Astrocyte of the cerebellum (primary cell): ENCODE measurements around the gene DUSP9.
"Not testable (repeated sequence)": the region's sequence is repeated elsewhere in the genome, so short reads cannot be mapped to it uniquely, and the experiment has no call there.

Experiments used
- DNase-seq: peaks from one replicate; pipeline ENCODE4 v3.0.0-alpha.2; 2011; ENCODE audit warnings: low read depth
- H3K4me3 ChIP-seq: 2 replicates; pipeline ENCODE4 v1.5.1; 2011; ENCODE audit warnings: mild to moderate bottlenecking, low read depth, low read length, moderate library complexity
- in situ Hi-C: cut with HindIII; loops from 2 replicates; pipeline ENCODE4 v1.10.0; 2017; ENCODE audit warnings: low sequenced_read_pairs
- TF ChIP-seq, protein P1 (sequence below): IDR thresholded peaks from 2 replicates; pipeline ENCODE4 v1.5.1; 2012; ENCODE audit warnings: low read length, low read depth, moderate library complexity, mild to moderate bottlenecking; ENCODE audit errors: missing control alignments

DUSP9 gene

GRCh38 chrX:153601511-153602110, 45.4 kb upstream of the DUSP9 start:
- TF ChIP-seq, protein P1, sequence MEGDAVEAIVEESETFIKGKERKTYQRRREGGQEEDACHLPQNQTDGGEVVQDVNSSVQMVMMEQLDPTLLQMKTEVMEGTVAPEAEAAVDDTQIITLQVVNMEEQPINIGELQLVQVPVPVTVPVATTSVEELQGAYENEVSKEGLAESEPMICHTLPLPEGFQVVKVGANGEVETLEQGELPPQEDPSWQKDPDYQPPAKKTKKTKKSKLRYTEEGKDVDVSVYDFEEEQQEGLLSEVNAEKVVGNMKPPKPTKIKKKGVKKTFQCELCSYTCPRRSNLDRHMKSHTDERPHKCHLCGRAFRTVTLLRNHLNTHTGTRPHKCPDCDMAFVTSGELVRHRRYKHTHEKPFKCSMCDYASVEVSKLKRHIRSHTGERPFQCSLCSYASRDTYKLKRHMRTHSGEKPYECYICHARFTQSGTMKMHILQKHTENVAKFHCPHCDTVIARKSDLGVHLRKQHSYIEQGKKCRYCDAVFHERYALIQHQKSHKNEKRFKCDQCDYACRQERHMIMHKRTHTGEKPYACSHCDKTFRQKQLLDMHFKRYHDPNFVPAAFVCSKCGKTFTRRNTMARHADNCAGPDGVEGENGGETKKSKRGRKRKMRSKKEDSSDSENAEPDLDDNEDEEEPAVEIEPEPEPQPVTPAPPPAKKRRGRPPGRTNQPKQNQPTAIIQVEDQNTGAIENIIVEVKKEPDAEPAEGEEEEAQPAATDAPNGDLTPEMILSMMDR: no peak
- no peak overlapping the region for H3K4me3 ChIP-seq
- DNase-seq: no peak
- in situ Hi-C loops: no loop called here

- TF ChIP-seq, protein P1: no peak
These were observed 44.4 kb upstream of the DUSP9 start for GRCh38 chrX:153602601-153603000.

GRCh38 chrX:153603131-153603656, 43.8 kb upstream of the DUSP9 start:
- in situ Hi-C loops: no loop called here
- H3K4me3 ChIP-seq: no peak overlapping the region
- TF ChIP-seq, protein P1: no peak
- DNase-seq: no peak

More at GRCh38 chrX:153602601-153603000, 44.4 kb upstream of the DUSP9 start:
- in situ Hi-C loops: no loop called here
- DNase-seq: no peak
- H3K4me3 ChIP-seq: no peak overlapping the region

GRCh38 chrX:153604666-153605380, 42.2 kb upstream of the DUSP9 start:
- in situ Hi-C loops, DNase-seq, H3K4me3 ChIP-seq: not testable (repeated sequence)

DNA sequence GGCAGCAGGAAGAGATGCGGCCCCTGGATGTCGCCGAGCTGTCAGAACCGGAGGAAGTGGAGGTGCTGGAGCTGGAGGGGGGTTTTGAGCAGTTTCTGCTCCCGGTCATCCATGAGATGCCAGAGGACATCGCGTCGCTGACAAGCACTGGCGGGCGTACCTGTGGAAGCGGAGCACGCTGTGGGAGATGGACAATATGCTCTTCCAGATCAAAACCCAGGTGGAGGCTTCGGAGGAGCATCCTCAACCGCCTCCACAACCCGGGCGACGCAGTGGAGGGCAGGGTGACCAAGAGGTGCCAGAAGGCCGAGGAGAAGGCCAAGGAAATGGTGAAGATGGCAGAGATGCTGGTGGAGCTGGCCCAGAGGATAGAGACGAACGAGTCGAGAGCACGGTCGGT, 40.5 kb upstream of the DUSP9 start:
- in situ Hi-C loops: no loop called here
- TF ChIP-seq, protein P1: no peak
- DNase-seq: no peak
- H3K4me3 ChIP-seq: no peak overlapping the region

- in situ Hi-C loops: no loop called here
- no peak overlapping the region for H3K4me3 ChIP-seq
- no peak for DNase-seq
- TF ChIP-seq, protein P1: no peak
These were observed 38.6 kb upstream of the DUSP9 start for GRCh38 chrX:153608376-153608775.

DNA sequence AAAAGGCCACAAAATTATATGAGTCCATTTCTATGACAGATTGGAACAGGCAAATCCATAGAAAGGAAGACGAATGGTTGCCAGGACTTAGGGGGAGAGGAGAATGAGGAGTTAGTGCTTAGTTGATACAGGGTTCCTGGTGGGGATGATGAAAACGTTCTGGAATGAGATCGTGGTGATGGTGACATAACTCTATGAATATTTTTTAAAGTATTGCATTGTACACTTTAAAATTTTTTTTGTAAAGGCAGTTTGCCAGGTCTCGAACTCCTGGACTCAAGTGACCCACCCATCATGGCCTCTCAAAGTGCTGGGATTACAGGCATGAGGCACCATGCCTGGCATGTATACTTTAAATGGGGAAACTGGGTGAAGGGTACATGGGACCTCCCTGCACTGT, 38.2 kb upstream of the DUSP9 start:
- no peak for DNase-seq
- no peak overlapping the region for H3K4me3 ChIP-seq
- TF ChIP-seq, protein P1: no peak
- in situ Hi-C loops: no loop called here
